Skin of body (tissue), 2 donors: ENCODE data around the gene ARL10. TPM values are rescaled to one million over a fixed set of nuclear protein-coding genes. Genes with fewer than 3 reads are reported as not detected.

Experiments used
- small RNA-seq: library from RNA; depleted of rRNA; stranded (forward); fragments of <200 nt; gene quantifications from one replicate; pipeline ENCODE3, GENCODE V24; 2014; ENCODE audit warnings: low replicate concordance
- total RNA-seq: library from RNA; depleted of rRNA; stranded (reverse); fragments of >200 nt; gene quantifications from one replicate; pipeline ENCODE4 v1.2.3, GENCODE V29; 2014

Gene ARL10
- total RNA-seq, 1 donor from 2014 or later = 12.3 TPM

Small RNA genes within 50 kb of the gene (small RNA-seq; reads per million reads assigned to genes)
- 0.90 reads per million, percentile 76 among the genes with 10 or more reads in this experiment for gene MIR1271

Other genes starting within 250 kb of the ARL10 start
- gene SIMC1, start 127.1 kb upstream of the ARL10 start, total RNA-seq = 11.6 TPM
- gene KIAA1191, start 3.7 kb upstream of the ARL10 start, total RNA-seq = 41.9 TPM
- 11.6 TPM for gene NOP16, start 23.1 kb downstream of the ARL10 start, total RNA-seq
- gene HIGD2A, start 23.3 kb downstream of the ARL10 start, total RNA-seq = 69.9 TPM
- gene CLTB, start 51.1 kb downstream of the ARL10 start, total RNA-seq = 63.0 TPM
- gene FAF2, start 82.9 kb downstream of the ARL10 start, total RNA-seq = 32.4 TPM
- 9.5 TPM for gene RNF44, start 171.9 kb downstream of the ARL10 start, total RNA-seq
- not detected for gene CDHR2, start 183.9 kb downstream of the ARL10 start, total RNA-seq
- 4.8 TPM for gene GPRIN1, start 244.7 kb downstream of the ARL10 start, total RNA-seq